Daoy (cell line): ENCODE data around the gene SASS6. TPM values are rescaled to one million over a fixed set of nuclear protein-coding genes. Genes with fewer than 3 reads are reported as not detected.

Experiments used
- DNase-seq: peaks from one replicate; pipeline ENCODE4 v3.0.0-alpha.2; 2015; ENCODE audit warnings: low read depth
- total RNA-seq: library from RNA; depleted of rRNA; stranded (reverse); fragments of >200 nt; shearing (Covaris generic); gene quantifications from 2 replicates; pipeline ENCODE4 v1.2.3, GENCODE V29; 2014; rRNA removed

SASS6 gene
- total RNA-seq, 1 experiment from 2014 or later = 27.5 TPM

DNA sequence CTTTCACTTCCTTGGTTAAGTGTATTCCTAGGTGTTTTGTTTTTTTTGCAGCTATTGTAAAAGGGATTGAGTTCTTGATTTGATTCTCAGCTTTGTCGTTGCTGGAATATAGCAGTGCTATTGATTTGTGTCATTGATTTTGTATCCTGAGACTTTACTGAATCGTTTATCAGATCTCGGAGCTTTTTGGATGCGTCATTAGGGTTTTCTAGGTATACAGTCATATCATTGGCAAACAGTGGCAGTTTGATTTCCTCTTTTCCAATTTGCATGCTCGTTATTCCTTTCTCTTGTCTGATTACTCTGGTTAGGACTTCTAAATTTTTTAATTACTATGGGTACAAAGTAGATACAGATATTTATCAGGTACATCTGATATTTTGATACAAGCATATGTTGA is 87.5 kb downstream of the SASS6 start:
- no peak for DNase-seq

DNA sequence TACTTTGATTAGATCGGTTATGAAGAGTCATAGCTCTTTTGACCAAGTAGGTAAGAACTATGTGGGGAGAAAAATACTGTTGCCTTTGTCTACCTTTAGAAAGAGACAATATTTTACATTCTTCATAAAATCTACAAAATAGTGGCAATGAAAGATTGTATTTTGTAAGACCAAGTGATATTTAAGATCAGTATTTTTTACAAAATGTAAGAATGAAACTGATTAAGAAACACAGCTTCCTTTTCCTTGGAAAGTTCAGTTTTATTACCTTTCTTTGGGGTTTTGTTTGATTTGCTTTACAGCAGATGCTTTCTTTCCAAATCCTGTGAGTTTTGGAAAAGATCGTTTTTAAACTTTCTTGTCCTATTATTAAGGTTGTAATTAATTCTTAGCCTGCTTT is 93.1 kb downstream of the SASS6 start:
- no peak for DNase-seq

DNA sequence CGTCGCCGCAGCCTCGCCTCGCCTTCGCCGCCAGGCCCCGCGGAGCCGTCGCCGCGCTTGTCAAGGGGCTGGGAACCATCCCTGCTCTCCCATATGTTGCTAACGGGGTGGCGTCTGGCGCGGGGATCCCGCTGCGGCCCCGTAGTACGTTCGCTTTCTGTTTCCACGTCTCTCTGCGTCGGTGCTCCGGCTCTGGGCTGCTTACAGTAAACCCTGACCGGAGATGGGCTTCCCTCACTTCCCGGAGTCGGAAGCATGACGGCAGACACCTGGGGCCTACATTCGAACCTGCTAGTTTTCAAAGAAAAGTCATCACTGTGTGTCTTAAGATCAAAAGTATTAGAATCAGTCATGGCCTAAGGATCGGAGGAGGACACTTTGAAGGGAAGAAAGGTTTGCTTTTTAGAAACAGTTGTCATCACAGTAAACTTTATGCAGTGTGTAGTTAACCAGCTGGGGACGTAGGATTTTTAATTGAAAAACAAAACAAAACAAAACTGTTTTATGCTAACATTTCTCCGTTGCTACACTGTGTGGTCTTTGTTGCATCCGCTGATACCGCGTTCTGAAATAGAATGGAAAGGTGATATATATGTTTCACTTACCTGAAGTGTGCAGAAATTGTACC is 94.0 kb downstream of the SASS6 start:
- DNase-seq = peak; percentile 82

DNA sequence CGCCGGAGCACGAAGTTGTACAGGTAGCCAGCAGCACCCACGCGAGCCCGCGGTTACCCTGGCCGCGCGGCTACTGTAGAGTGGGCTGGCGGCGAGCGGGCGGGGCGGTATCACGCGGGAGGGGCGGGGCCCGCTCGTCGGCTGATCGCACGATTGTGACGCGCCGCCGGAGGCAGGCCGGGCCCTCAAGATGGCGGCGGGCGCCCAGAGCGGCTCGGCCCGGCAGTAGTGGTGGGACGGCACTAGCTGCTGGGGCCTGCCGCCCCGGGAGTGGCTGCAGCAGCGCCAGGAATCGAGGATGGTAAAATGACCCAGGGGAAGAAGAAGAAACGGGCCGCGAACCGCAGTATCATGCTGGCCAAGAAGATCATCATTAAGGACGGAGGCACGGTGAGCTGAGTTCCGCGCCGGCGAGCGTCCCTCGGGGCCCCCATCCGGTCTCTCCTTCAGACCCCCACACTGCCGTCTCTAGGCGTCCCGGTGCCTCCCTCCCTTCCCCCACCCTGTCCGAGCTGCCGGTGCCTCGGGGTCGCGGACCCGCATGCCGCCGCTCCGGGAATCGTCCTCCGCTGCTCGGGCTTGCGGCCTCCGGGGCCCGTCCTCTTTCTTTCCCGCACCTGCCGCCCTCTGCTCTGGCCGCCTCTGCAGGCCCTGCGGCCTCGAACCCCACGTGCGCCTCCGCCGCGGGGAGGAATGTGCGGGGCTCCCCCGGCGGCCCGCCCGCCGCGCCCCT is 94.6 kb downstream of the SASS6 start:
- peak; percentile 96 for DNase-seq

DNA sequence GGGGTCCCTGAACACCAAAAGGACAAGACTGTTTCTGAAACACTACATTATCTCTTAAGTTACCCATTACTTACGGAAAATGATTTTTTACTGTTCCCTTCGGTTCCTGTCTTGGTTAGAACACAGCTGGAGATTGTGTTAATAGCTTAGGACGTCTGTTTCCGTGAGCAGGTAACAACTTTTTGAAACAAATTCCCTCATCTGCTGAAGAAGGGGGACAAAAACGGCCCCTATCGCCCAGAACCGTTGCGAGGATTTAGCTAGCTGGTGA is 95.1 kb downstream of the SASS6 start:
- no peak for DNase-seq

DNA sequence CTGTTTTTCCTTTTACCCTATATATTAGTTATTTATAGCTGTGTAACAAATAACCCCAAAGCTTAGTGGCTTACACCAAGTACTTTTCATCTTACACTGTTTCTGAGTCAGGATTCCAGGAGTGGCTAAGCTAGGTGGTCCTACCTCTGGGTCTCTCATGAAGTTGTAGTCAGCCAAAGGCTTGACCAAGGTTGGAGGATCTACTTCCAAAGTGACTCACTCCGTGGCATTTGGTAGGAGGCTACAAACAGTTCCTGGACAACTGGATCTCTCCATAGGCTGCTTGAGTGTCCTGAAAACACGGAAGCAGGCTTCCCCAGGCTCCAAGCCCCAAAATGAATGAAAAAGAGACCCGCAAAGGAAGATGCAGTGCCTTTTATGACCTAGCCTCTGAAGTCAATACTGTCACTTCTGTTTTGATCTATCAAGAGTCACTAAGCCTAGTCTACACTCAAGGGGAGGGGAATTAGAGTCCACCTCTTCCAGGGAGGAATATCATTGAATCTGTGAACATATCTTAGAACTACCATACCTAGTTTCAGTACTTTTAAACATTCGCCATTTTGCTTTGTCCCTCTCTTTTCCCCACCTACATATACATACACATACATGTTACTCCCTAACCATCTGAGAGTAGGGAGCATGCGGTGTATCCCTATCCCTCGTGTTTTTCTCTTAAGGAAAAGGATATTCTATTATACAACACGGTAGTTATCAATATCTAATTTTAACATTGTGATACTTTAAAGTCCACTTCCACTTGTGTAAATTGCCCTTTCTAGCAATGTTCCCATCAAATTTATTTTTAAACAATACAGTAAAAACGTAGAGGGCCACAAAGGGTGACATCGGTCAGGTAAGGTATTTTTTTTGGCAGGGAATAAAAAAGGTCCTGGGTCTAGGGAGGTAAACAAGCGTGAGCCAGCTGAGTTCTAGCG is 95.7 kb downstream of the SASS6 start:
- DNase-seq = peak; percentile 62

DNA sequence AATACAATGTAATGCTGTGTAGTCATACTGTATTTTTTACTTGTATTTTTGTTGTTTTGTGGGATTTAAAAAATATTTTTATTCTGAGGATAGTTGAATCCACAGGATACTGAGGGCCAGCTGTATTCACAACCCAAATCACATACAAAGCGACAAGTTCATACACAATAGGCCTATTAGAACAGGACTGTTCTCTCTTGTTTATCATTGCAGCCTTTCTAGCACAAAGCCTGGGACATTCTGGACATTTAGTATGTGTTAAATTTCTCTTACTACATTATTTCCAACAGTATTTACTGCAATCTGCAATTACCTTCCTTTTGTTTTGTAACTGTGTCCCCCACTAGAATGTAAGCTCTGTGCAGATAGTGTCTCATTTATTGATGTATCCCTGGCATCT is 97.5 kb downstream of the SASS6 start:
- no peak for DNase-seq

DNA sequence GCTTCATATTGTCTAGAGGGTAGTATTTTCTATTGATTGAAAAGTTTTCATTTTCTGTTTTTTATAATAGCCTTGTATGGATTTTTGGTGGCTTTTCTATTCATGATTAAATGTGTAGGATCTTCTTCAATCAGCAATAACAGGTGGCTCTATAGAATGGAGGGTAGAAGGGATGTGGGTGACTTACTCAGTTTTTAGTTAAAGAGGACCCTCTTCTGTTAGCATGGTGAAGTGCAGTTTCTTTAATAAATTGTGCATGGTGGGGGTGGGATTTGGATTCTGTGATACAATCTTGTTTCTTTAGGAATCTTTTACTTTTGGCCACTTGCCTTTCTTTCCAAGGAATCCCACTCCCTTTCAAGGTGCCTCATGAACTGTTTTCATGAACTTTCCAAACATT is 98.3 kb downstream of the SASS6 start:
- DNase-seq = no peak

Other genes starting within 250 kb of the SASS6 start
- 53.0 and 62.6 TPM in 2 replicates for gene SLC35A3, start 162.9 kb downstream of the SASS6 start, total RNA-seq
- 18.2 and 49.1 TPM in 2 replicates for gene TRMT13, start 233 bp upstream of the SASS6 start, total RNA-seq
- gene LRRC39, start 45.3 kb upstream of the SASS6 start, total RNA-seq = 0.42 and 1.5 TPM in 2 replicates
- 5.0 and 6.1 TPM in 2 replicates for gene DBT, start 116.9 kb upstream of the SASS6 start, total RNA-seq
- gene RTCA, start 133.3 kb upstream of the SASS6 start, total RNA-seq = 119 and 127 TPM in 2 replicates
- gene CDC14A, start 219.6 kb upstream of the SASS6 start, total RNA-seq = 4.6 and 5.1 TPM in 2 replicates